ENCODE results near the gene FOXP4. TPM values are rescaled to one million over a fixed set of nuclear protein-coding genes. Genes with fewer than 3 reads are reported as not detected.

Gene FOXP4
- total RNA-seq, 2 experiments from 2014 or later: 4.8 to 5.3 TPM

DNA sequence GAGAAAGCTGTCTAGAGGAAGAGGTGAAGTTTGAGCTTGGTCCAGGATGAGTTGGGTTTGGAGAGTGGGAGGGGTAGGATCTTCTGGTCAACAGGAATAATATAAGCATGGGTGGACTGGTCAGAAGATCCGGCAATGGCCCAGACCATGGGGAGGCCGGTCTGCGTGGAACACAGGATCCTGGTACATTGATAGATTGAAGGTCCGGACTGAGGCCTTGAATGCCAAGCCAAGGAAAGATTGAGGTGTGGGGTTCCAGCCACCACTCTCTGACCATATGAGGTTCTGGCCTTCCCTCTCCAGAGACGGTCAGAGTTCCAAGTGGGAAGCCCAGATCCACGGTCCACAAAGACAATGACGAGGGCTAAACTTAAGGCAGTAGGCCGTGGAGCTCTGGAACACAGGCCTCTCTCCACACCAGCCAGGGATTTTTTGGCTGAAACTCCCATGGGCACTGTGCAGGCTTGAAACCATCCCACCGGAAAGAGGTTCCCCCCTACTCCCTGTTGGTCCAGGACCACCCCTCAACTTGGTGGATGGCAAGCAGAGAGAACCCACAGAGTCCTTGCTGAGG, 95.3 kb downstream of the FOXP4 start:
- no peaks in the 10 kb centered on the region for H3K9me3 Mint-ChIP-seq
- no peaks in the 10 kb centered on the region for H3K36me3 Mint-ChIP-seq (ENCODE audit: low read depth)
- no peak overlapping the region for H3K27ac Mint-ChIP-seq
- peaks cover 6% of the 10 kb centered on the region for H3K4me1 Mint-ChIP-seq
- POLR2A ChIA-PET: no interaction called here
- no peak for DNase-seq
- CTCF ChIA-PET: interaction anchor here (1.4 kb wide), 1 partner anchor 42 kb away, joined by 4 read pairs; no protein-coding TSS in a partner anchor
- no peak overlapping the region for H3K4me3 Mint-ChIP-seq
- peaks cover 49% of the 10 kb centered on the region for H3K27me3 Mint-ChIP-seq

DNA sequence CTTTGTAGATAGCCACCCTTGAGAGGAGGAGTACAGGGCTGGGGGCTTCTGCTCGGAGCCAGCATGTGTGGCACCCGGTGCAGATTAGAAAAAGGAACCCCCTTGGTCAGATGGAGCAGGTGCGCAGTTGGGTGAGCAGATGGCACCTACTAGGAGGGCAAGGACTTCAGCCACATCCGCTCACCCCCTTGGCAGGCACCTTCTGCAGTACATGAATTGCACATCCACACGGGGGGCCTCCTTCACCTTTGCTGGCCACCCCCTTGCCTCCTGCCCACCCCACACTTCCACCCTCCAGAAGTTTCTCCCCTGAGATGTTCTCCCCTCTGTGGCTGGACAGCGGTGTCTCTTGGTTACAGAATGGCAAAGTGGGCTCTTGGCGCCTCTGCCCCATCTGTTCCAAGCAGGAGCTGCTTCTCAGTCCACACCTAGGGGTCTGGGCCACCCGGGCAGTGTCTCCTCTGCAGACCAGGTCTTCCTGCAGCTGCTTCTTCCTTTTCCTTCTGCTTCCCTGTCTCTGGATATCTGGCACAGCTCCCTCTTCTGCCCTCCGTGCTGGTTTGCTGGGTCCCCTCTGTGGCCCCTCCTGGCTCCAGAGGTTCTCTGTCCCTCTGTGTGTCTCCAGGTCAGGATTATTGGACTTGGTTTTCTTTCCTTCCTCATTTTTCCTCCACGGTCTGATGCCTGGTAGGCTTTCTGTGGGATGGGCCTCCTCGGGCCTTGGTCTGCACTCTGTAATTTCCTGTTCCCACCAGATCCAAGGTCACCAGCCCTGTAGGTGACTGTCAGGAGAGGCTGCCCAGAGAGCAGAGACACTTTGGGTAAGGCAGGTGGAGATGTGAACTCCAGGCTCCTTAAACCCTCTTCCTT, 96.1 kb downstream of the FOXP4 start:
- no peak for DNase-seq
- H3K4me1 Mint-ChIP-seq: peaks cover 6% of the 10 kb centered on the region
- no peak overlapping the region for H3K27ac Mint-ChIP-seq
- no peak overlapping the region for H3K4me3 Mint-ChIP-seq
- ChIA-PET CTCF (interaction anchor here (1.4 kb wide), 1 partner anchor 41 kb away, joined by 4 read pairs; no protein-coding TSS in a partner anchor), POLR2A (no interaction called here)
- peaks cover 46% of the 10 kb centered on the region for H3K27me3 Mint-ChIP-seq
- no peaks in the 10 kb centered on the region for H3K36me3 Mint-ChIP-seq (ENCODE audit: low read depth)
- H3K9me3 Mint-ChIP-seq: no peaks in the 10 kb centered on the region

DNA sequence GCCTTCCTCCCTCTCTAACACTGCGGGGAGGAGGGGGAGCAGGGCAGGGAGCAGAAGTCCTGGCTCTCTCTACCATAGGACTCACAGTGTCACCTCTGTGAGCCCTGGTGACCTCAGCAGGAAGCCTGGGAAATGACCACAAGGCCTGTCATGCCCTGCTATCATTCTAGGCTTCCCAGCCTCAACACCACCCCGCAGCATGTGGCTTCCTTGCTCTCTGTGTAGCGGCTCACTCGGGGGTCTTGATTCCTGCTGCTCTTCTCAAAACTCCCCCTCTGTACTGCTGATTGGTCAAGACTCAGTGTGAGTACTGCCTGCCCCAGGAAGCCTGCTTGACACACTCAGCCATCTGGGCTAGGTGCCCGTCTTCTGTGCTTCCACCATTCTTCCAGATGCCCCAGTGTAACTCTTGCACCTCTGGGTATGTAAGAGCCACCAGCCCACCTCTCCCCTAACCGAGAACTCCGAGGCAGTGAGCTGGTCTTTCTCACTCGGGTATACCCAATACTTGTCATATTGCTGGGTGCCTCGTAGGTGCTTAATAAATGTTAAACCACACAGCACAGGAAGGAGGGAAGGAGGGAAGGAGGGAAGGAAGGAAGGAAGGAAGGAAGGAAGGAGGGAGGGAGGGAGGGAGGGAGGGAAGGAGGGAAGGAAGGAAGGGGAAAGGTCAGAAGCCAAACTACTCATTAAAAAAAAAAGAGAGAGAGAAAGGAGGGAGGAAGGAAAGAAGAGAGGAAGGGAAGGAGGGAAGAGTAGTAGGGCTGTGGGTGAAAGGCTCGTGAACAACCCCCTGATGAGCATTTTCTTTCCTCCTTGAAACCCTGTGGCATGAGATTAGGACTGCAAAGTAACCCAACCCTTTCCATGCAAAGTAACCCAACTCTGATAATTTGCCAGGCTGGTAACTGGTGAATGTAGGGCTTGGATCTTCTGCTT, 97.0 kb downstream of the FOXP4 start:
- no peaks in the 10 kb centered on the region for H3K36me3 Mint-ChIP-seq (ENCODE audit: low read depth)
- ChIA-PET POLR2A (no interaction called here), CTCF (no interaction called here)
- DNase-seq: no peak
- peaks cover 2% of the 10 kb centered on the region for H3K4me1 Mint-ChIP-seq
- peaks cover 40% of the 10 kb centered on the region for H3K27me3 Mint-ChIP-seq
- no peaks in the 10 kb centered on the region for H3K9me3 Mint-ChIP-seq
- no peak overlapping the region for H3K27ac Mint-ChIP-seq
- H3K4me3 Mint-ChIP-seq: no peak overlapping the region

DNA sequence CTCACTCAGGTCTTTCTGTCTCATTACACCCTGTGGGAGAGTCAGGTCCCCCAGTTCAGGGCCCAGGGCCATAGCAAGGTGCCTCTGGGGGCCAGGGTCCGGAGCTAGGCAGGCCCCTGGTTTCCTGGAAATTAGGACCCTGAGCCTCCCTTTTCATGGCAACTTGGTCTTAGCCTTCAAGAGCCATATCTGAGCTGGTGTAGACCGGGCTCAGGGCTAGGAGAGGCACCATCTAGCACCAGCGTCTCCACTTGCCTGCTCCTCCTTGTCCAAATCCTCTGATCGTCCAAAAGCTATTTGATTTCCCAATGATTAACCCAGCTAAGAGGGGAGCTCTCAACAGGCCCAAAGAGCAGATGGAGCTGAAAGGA, 97.7 kb downstream of the FOXP4 start:
- no peak for DNase-seq
- H3K4me3 Mint-ChIP-seq: no peak overlapping the region
- peaks cover 38% of the 10 kb centered on the region for H3K27me3 Mint-ChIP-seq
- no peaks in the 10 kb centered on the region for H3K9me3 Mint-ChIP-seq
- POLR2A ChIA-PET: interaction anchor here (0.6 kb wide), 1 partner anchor 38 kb away, joined by 4 read pairs; no protein-coding TSS in a partner anchor
- CTCF ChIA-PET: no interaction called here
- peaks cover 2% of the 10 kb centered on the region for H3K4me1 Mint-ChIP-seq
- no peak overlapping the region for H3K27ac Mint-ChIP-seq
- H3K36me3 Mint-ChIP-seq (ENCODE audit: low read depth): no peaks in the 10 kb centered on the region

DNA sequence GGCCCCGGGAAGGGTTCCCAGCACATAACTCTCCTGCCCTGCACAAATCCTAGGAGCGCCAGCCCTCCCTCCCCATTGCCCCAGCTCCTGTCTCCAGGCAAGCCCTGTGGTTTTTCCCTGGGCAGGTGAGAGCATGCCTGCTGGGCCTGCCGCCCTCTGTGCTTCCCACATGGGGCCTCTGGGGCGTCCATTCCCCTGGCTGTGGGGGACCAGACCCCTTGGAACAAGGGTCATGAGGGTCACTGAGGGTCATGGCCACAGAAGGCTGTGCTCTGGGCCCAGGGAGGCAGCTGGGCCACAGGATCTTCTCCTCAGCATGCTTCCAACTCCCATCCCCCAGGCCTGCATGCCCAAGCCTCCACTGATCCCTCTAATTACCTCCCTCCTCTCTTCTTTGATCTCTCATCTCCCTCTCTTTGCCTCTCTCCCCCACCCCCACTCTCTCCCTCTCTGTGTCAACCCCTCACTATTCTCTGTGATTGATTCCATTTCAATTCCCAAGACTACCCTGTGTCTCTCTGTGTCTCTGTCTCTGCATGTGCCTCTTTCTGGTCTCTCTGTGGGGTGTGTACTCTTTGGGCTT, 98.2 kb downstream of the FOXP4 start:
- H3K27ac Mint-ChIP-seq: no peak overlapping the region
- no peak overlapping the region for H3K4me3 Mint-ChIP-seq
- no peaks in the 10 kb centered on the region for H3K9me3 Mint-ChIP-seq
- no peak for DNase-seq
- ChIA-PET POLR2A (interaction anchor here (0.6 kb wide), 1 partner anchor 38 kb away, joined by 4 read pairs; no protein-coding TSS in a partner anchor), CTCF (no interaction called here)
- H3K36me3 Mint-ChIP-seq (ENCODE audit: low read depth): no peaks in the 10 kb centered on the region
- H3K4me1 Mint-ChIP-seq: peaks cover 2% of the 10 kb centered on the region
- H3K27me3 Mint-ChIP-seq: peaks cover 33% of the 10 kb centered on the region

DNA sequence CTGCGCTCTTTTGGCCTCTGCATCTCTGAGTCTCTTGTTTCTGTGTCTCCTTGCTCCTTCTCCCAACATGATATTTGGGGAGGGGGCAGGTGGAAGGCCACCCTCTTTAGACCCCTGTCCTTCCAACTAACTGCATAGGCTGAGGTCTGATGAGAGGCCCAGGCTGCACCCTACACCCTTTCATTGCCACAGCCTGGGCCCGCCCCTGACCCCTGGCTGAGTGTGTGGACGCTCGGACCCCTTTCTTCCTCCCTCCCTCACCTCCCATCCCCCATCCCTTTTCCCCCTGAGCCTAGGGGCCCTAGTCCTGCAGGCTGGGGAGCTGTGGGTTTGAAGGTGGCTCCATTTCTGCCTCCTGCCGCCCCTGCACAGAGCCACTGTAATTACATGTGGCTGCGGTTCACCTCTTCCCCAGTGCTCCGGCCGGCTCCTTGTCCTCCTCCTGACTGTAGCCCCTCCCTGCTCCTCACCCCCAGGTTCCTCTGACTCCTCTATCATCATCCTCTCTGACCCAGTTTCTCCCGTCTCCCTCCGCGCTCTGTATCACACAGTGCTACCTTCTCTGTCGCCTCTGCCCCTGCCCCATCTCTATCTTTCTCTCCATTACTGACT, 98.9 kb downstream of the FOXP4 start:
- H3K36me3 Mint-ChIP-seq (ENCODE audit: low read depth): no peaks in the 10 kb centered on the region
- H3K27ac Mint-ChIP-seq: no peak overlapping the region
- H3K27me3 Mint-ChIP-seq: peaks cover 25% of the 10 kb centered on the region
- ChIA-PET CTCF (no interaction called here), POLR2A (no interaction called here)
- no peaks in the 10 kb centered on the region for H3K9me3 Mint-ChIP-seq
- H3K4me3 Mint-ChIP-seq: no peak overlapping the region
- H3K4me1 Mint-ChIP-seq: no peaks in the 10 kb centered on the region
- no peak for DNase-seq

DNA sequence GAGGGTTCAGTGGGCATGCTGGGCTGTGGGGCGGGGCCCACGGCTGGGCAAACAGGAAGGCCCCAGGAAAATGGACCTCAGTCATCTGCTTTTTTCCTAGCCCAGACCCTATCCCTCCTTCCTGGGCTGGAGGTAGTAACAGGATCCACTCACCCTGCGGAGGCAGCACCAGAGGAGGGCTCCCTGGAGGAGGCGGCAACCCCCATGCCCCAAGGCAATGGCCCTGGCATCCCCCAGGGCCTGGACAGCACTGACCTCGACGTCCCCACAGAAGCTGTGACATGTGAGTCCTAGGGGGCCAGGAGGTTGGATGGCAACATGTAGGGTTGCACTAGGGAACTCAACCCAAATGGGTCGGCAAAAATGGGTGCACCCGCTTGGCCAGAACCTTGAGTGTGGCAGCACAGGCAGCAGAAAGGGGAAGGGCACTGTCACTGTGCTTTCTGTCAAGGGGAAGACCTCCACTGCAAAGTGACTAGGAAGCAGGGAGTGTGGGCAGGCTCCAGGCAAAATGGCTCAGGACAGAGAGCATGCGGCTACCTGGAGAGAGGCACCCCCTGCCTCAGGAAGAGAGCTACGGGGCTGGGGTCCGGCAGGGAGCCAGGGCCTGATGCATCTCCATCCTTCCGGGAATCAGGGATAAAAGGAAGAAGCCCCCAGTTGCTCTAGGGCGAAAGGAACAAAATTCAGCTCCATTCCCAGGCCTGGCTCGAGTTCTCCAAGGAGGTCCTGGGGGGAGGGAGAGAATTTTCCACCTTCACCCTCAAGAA, 100.0 kb downstream of the FOXP4 start:
- ChIA-PET POLR2A (no interaction called here), CTCF (interaction anchor here (1.0 kb wide), 1 partner anchor 27 kb away, joined by 3 read pairs; no protein-coding TSS in a partner anchor)
- Mint-ChIP-seq H3K27ac (no peak overlapping the region), H3K36me3 (ENCODE audit: low read depth) (no peaks in the 10 kb centered on the region), H3K4me1 (no peaks in the 10 kb centered on the region), H3K9me3 (no peaks in the 10 kb centered on the region), H3K4me3 (no peak overlapping the region), H3K27me3 (peaks cover 17% of the 10 kb centered on the region)
- DNase-seq: no peak

DNA sequence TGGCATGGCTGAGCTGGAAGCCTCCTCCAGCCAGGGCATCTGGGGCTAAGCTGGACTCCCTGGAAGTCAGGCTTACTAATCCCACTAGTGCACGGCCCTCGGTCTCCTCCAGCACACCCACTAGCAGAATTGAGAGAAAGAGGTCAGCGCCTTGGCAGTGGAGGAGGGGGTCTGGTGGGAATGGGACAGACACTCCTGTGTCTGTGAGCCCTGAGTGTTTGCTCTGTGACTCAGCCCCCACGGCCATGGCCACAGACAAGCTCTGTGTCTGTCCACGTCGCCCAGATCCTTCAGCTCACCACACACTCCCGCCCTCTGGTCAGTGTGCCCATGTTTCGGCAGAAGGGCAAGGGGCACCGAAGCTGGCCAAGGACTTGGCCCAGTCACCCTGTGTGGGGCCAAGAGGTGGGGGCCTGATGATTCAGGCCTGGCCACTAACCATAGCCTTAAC, 100.9 kb downstream of the FOXP4 start:
- Mint-ChIP-seq H3K36me3 (ENCODE audit: low read depth) (no peaks in the 10 kb centered on the region), H3K27me3 (peaks cover 14% of the 10 kb centered on the region), H3K4me1 (no peaks in the 10 kb centered on the region), H3K9me3 (no peaks in the 10 kb centered on the region), H3K27ac (no peak overlapping the region), H3K4me3 (no peak overlapping the region)
- DNase-seq: no peak
- ChIA-PET CTCF (interaction anchor here (1.0 to 1.2 kb wide), 2 partner anchors 26 to 60 kb away, joined by 3 read pairs; no protein-coding TSS in a partner anchor), POLR2A (no interaction called here)

DNA sequence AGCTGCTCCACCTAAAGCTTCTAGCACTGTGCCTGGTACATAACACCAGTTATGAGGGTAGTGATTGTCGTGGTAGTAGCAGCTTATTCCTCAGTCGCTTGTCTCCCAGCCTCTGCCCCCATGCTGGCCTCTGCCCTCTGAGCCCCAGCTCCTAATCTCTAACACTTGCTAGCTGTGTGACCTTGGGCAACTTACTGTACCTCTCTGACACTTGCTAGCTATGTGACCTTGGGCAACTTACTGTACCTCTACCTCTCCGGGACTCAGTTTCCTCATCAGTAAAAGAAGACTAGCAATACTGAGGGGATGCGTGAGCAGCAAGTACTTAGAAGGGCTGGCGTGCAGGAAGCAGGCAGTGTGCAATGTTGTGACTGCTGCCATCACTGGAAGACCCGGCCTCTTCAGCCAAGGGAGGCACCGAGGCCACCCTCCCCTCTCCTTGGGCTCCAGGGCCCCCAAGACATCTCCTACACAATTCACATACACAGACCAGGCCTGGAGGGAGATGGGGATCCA, 101.9 kb downstream of the FOXP4 start:
- ChIA-PET CTCF (interaction anchor here (1.2 kb wide), 1 partner anchor 59 kb away, joined by 3 read pairs; no protein-coding TSS in a partner anchor), POLR2A (no interaction called here)
- Mint-ChIP-seq H3K27ac (no peak overlapping the region), H3K9me3 (no peaks in the 10 kb centered on the region), H3K36me3 (ENCODE audit: low read depth) (no peaks in the 10 kb centered on the region), H3K4me1 (no peaks in the 10 kb centered on the region), H3K4me3 (no peak overlapping the region), H3K27me3 (peaks cover 8% of the 10 kb centered on the region)
- no peak for DNase-seq

DNA sequence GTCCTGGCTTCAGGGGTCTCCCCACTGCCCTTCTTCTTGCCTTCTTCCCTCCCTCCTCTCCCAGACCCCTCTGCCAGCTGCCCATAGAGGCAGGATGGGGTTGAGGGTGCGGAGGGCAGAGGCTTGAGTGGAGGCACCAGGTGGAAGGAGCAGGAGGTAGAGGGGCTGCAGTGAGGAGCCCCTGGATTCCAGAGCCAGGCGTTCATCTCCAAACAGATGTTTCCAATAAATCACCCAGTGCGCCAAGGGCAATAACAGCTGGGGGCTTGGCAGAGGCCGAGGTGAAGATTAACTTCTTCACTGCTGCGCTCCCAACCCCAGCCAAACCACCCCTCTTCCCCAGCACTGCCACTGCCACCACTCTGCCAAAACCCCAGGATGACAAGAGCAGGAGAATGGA, 102.7 kb downstream of the FOXP4 start:
- Mint-ChIP-seq H3K36me3 (ENCODE audit: low read depth) (no peaks in the 10 kb centered on the region), H3K27me3 (peaks cover 8% of the 10 kb centered on the region), H3K27ac (no peak overlapping the region), H3K4me1 (no peaks in the 10 kb centered on the region), H3K4me3 (no peak overlapping the region), H3K9me3 (no peaks in the 10 kb centered on the region)
- ChIA-PET POLR2A (no interaction called here), CTCF (no interaction called here)
- no peak for DNase-seq

DNA sequence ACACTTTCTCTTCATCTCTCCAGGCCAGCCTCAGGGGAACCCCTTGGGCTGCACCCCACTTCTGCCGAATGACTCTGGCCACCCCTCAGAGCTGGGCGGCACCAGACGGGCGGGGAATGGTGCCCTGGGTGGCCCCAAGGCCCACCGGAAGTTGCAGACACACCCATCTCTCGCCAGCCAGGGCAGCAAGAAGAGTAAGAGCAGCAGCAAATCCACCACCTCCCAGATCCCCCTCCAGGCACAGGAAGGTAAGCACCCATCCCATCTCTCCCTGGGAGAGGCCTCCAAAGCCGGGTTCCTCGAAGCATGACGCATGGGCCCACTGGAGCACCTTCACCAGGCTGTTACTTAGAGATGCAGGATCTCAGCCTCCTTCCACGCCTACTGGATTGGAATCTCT, 103.4 kb downstream of the FOXP4 start:
- CTCF ChIA-PET: interaction anchor here (1.2 kb wide), 1 partner anchor 46 kb away, joined by 4 read pairs; no protein-coding TSS in a partner anchor
- Mint-ChIP-seq H3K9me3 (no peaks in the 10 kb centered on the region), H3K4me3 (no peak overlapping the region), H3K27ac (no peak overlapping the region), H3K36me3 (ENCODE audit: low read depth) (no peaks in the 10 kb centered on the region), H3K27me3 (peaks cover 7% of the 10 kb centered on the region), H3K4me1 (no peaks in the 10 kb centered on the region)
- no peak for DNase-seq
- POLR2A ChIA-PET: no interaction called here

Measured in activated CD4-positive, alpha-beta T cell treated with anti-CD3 and anti-CD28 coated beads, Interleukin-2, amount 10 ng/mL, durations not matched to agents 7 days and 5 days (primary cell).